Pancreas (tissue), 10 donors: ENCODE measurements around the gene CCDC102B. TPM values are rescaled to one million over a fixed set of nuclear protein-coding genes. Genes with fewer than 3 reads are reported as not detected.

Experiments
- ATAC-seq, 4 donors: fragments of 200-7000 bp; cut with Tn5 transposase; one replicate each; pipeline versions ENCODE4 v1.8.0 to v1.9.1; 2020; ENCODE audit warnings: mild to moderate bottlenecking in 4 of 4, moderate library complexity in 4 of 4
- DNase-seq, 6 donors: peaks; one replicate each; pipeline ENCODE4 v3.0.0-alpha.2; 2020
- FAIRE-seq: peaks from 2 replicates; lab custom pipeline; 2012; peaks lifted over from hg19 to GRCh38; lab: Jason Lieb, UNC
- H3K27ac ChIP-seq, 4 donors: fragments of 200-600 bp; sonication (generic); 1 replicate in 3 of 4; 2 replicates in 1 of 4; pipeline versions ENCODE4 v1.5.0 to v1.8.0; 2020
- H3K27me3 ChIP-seq, 4 donors: fragments of 200-600 bp; one replicate each; pipeline ENCODE4 v1.8.0; 2021
- H3K36me3 ChIP-seq, 3 donors: fragments of 200-600 bp; sonication (generic) in 1 of 3; one replicate each; pipeline versions ENCODE4 v1.5.0 to v1.8.0; 2020 to 2021
- H3K4me1 ChIP-seq, 3 donors: fragments of 200-600 bp; one replicate each; pipeline ENCODE4 v1.8.0; 2021
- H3K4me3 ChIP-seq, 4 donors: fragments of 200-600 bp; sonication (generic) in 2 of 4; one replicate each; pipeline versions ENCODE4 v1.5.0 to v1.8.0; 2020 to 2021
- H3K9me3 ChIP-seq, 4 donors: fragments of 200-600 bp; one replicate each; pipeline ENCODE4 v1.8.0; 2021
- CTCF ChIP-seq, 4 donors: fragments of 200-600 bp; sonication (generic) in 3 of 4; IDR thresholded peaks; one replicate each; pipeline versions ENCODE4 v1.5.0 to v1.8.0; 2021; ENCODE audit warnings: antibody characterized with exemption in 4 of 4
- WGBS, 2 donors: extraction: QIAGEN DNeasy Blood & Tissue Kit; methylation state at CpG; one replicate each; pipeline ENCODE4 v1.1.7; 2013; 5-methylcytosine and 5-hydroxymethylcytosine counted together
- intact Hi-C, 3 donors: fragments of 100-400 bp; cut with DNase I; formaldehyde crosslinking; loops; one replicate each; pipeline versions ENCODE4 v1.11.1 to v1.14.2; 2022
- polyA plus RNA-seq, 2 donors: library from polyadenylated mRNA; stranded (reverse); fragments of 200-250 nt; gene quantifications; one replicate each; pipeline ENCODE4 v1.2.3, GENCODE V29; 2013
- total RNA-seq, 6 donors: library from RNA; stranded (reverse); fragmentation: NEBNext Ultra II Directional in 4 of 6; extraction: Animal tissue kit (Norgen Biotek cat#: 25700) in 4 of 6; gene quantifications; one replicate each; pipeline versions ENCODE4 v1.2.1 to v1.2.4, GENCODE V29; 2021 to 2023
- donor health status: healthy with polysubstance abuse.
- donor health status: DM: no; HTN: no; CAD: no; lungs with moderate emphysema.
- donor health status: DM: no; HTN: no; CAD: no.
- donor health status: control.
- donor health status: control.
- donor health status: Bipolar disorder and iron deficiency.
- donor health status: DM: yes; HTN: yes; CAD: no.
- donor health status: DM: no; HTN: no; CAD: no.
- donor health status: DM: no; HTN: no; CAD: no.
- donor health status: DM: yes; HTN: yes; CAD: no.

Gene CCDC102B
- total and polyA plus RNA-seq, 8 donors = 0.99 to 6.2 (median 1.6) TPM

DNA sequence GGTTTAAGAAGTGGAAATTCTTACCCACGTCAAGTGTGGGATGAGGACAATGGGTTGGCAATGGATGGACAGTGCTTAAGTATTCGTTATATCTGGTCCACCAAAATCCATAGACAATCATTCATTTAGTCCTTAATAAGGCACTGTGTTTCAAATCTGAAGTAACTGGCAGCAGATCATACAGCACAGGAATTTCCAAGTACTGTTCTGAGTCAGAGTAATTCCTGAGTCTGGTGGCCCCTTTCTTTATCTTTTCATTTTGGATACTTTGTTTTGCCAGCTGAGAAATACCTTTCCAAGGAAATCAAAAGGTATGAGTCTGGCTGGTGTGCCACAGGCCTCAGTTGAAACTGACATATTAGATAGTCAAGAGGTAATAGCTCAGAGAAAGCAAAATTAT, 31.4 kb upstream of the CCDC102B start:
- no peaks in the 10 kb centered on the region for H3K27me3 ChIP-seq
- no peak overlapping the region for H3K4me3 ChIP-seq
- H3K27ac ChIP-seq = no peak overlapping the region
- H3K9me3 ChIP-seq = no peaks in the 10 kb centered on the region
- no peaks in the 10 kb centered on the region for H3K4me1 ChIP-seq
- WGBS, 2 donors = 52 to 76% methylated on average over 2 of the region's 2 CpGs
- intact Hi-C loops = no loop called here
- FAIRE-seq = no peak
- no peak for TF ChIP-seq CTCF (IDR thresholded peaks at IDR 0.05)
- no peaks in the 10 kb centered on the region for H3K36me3 ChIP-seq
- DNase-seq = no peak
- no peak for ATAC-seq

- no peaks in the 10 kb centered on the region for H3K9me3 ChIP-seq
- no peak for TF ChIP-seq CTCF (IDR thresholded peaks at IDR 0.05)
- no peak for FAIRE-seq
- DNase-seq = no peak
- H3K27ac ChIP-seq = no peak overlapping the region
- H3K4me3 ChIP-seq = no peak overlapping the region
- H3K4me1 ChIP-seq = no peaks in the 10 kb centered on the region
- 64 to 87% methylated on average over 3 of the region's 3 CpGs for WGBS, 2 donors
- intact Hi-C loops = no loop called here
- H3K27me3 ChIP-seq = no peaks in the 10 kb centered on the region
- ATAC-seq = no peak
- no peaks in the 10 kb centered on the region for H3K36me3 ChIP-seq
These were observed 28.4 kb upstream of the CCDC102B start for GRCh38 chr18:68769461-68769860.

DNA sequence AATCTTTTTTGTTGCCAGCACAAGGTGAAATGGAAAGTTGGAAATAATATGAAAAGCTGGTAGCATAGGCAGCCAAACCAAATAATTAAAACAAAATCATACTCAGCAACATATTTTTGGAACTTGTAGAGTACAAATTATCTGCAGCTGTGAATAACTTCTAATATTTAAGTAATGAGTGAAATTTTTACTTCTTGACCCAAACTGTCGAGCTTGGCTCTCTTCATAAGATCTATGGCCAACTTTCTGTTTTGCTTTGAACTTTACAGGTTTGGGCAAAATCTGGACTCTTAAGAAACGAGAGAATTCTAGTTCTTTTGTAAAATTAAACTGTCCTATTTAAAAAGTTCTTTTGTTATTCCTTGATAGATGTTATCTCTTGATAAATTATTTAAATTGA, 25.6 kb upstream of the CCDC102B start:
- WGBS, 2 donors = 44 to 55% methylated on average over 2 of the region's 2 CpGs

DNA sequence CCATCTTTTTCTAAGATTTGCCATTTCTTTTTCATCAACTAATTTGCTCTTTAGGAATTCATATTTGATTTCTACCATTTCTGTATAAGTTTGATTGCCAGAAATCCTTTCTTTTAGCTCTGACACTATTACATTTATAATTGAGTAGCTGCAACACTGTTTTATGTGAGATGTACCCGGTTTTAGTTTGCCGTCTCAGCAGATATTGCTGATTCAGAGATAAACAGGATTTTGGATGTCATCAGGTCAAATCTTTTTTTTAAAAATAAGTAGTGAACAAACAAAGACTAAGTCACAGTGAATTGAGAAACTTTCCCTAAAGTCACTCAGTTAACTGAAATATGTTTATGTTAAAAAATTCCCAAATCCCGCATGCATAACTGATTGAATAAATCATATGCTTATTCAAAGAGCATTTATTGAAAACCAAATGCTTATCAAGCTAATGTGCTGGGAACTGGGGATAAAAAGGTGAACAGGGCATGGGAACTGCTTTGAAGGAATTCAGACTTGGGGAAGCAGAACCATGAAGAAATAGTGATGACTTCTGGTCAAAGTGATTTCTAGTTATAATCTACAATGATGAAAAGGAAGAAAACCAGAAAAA, 19.5 kb upstream of the CCDC102B start:
- ATAC-seq (no peak), DNase-seq (no peak), FAIRE-seq (no peak)
- H3K27me3 ChIP-seq = no peaks in the 10 kb centered on the region
- H3K36me3 ChIP-seq = no peaks in the 10 kb centered on the region
- intact Hi-C loops = no loop called here
- no peak for TF ChIP-seq CTCF (IDR thresholded peaks at IDR 0.05)
- no peak overlapping the region for H3K27ac ChIP-seq
- H3K4me3 ChIP-seq = no peak overlapping the region
- WGBS, 2 donors = 70 to 71% methylated on average over 3 of the region's 3 CpGs
- no peaks in the 10 kb centered on the region for H3K4me1 ChIP-seq
- H3K9me3 ChIP-seq = peaks cover 0 to 4% (median 0%) of the 10 kb centered on the region in 4 donors

More for the DNA sequence above, 25.6 kb upstream of the CCDC102B start:
- DNase-seq = no peak
- Histone ChIP-seq H3K9me3 (no peaks in the 10 kb centered on the region), H3K27ac (no peak overlapping the region), H3K4me1 (no peaks in the 10 kb centered on the region), H3K4me3 (no peak overlapping the region), H3K27me3 (no peaks in the 10 kb centered on the region), H3K36me3 (no peaks in the 10 kb centered on the region)
- intact Hi-C loops = no loop called here
- ATAC-seq = no peak
- FAIRE-seq = no peak
- no peak for TF ChIP-seq CTCF (IDR thresholded peaks at IDR 0.05)

DNA sequence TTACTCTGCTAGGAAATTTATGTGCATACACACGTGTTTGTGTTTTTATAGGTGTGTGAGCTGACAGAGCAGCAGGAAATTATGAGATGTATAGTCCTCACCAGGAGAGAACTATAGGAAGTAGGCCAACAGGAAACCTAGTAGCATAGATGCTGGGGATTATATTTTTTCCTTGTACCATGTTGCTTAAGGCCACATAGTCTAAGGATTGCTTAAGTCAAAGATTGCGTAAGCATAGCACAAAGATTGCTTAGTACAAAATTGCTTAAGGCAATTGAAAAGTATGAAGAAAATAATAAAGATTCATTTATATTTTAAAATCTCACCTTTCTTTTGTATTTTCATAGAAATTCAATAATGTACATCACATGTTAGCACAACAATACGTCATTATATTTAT, 18.7 kb upstream of the CCDC102B start:
- Histone ChIP-seq H3K27me3 (no peaks in the 10 kb centered on the region), H3K27ac (no peak overlapping the region), H3K9me3 (peaks cover 0 to 4% (median 0%) of the 10 kb centered on the region in 4 donors), H3K4me3 (no peak overlapping the region), H3K4me1 (no peaks in the 10 kb centered on the region), H3K36me3 (no peaks in the 10 kb centered on the region)
- intact Hi-C loops = no loop called here
- DNase-seq = no peak
- WGBS, 2 donors = 51 to 68% methylated on average over 3 of the region's 3 CpGs
- FAIRE-seq = no peak
- no peak for TF ChIP-seq CTCF (IDR thresholded peaks at IDR 0.05)
- no peak for ATAC-seq
